Neuron (in vitro differentiated cells): ENCODE data around the gene ORC4.

Experiments
- H2AFZ ChIP-seq: one replicate; pipeline ENCODE4 v1.6.1; 2013; ENCODE audit warnings: low read depth, mild to moderate bottlenecking, inconsistent platforms, low read length, moderate library complexity
- H3K27me3 ChIP-seq: one replicate; pipeline ENCODE4 v1.6.1; 2013; ENCODE audit warnings: low read length; ENCODE audit not compliant: insufficient read depth
- H3K36me3 ChIP-seq: one replicate; pipeline ENCODE4 v1.6.1; 2013; ENCODE audit warnings: low read length; ENCODE audit not compliant: insufficient read depth
- H3K4me1 ChIP-seq: one replicate; pipeline ENCODE4 v1.6.1; 2013; ENCODE audit warnings: low read length; ENCODE audit not compliant: insufficient read depth
- H3K4me3 ChIP-seq: 2 replicates; pipeline ENCODE4 v1.5.1; 2013; ENCODE audit warnings: mild to moderate bottlenecking, low read length, moderate library complexity
- H3K9me3 ChIP-seq: one replicate; pipeline ENCODE4 v1.6.1; 2013; ENCODE audit warnings: low read length

The ORC4 gene

DNA sequence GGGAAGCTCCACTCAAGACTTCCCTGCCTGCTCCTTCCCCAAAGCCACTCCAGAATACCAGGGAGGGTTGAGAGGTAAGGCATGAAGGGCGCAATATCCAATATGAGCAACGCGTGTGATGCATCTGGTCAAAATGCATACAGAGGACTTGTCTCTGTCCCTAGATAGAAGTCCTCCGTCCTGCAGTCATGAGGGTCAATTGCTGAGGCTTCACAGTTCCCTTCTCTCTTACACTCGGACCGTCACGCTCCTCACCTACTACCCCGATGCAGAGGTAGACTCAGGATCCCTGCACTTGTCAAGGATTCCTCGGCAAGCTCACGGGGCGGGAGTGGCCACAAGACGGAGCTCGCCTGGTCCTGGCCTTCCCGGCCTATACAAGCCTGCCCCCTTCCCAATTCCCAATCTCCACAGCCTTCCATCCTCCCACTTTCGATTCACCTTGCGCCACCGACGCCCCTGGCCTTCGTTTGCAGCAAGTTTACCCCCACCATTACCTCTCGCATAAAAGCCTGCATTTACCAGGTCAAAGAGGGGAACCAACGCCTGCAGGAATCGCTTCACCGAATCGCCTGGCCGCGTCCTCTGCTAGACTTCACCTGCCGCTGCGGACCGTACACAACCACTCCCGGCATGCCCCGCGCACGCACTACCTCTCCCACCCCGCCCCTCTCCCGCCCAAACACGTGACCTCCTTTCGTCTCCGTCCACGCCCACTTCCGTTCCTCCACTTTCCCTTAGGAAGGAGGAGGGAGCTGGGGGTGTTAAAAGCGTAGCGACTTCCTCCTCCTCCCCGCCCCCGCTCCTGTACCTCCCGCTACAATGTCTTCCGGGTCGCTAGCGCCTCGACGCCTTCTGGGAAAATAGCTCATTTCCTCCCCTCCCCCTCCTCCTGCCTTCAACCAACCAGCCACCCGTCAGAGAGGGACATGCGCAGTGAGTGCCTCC is at the start of gene ORC4:
Gene ORC4 (minus strand): TSS at position 627 of the 948 bp plus-strand sequence. CDS start 44,779 bp downstream, outside the sequence.
- H3K4me3 ChIP-seq: peak within 1 kb of the TSS; percentile 65
- H2AFZ ChIP-seq: peak within 1 kb of the TSS; percentile 46
- no peaks in the 10 kb centered on the region for H3K36me3 ChIP-seq
- H3K27me3 ChIP-seq: no peaks in the 10 kb centered on the region
- H3K4me1 ChIP-seq: peaks cover 28% of the 10 kb centered on the region
- peaks cover 3% of the 10 kb centered on the region for H3K9me3 ChIP-seq

GRCh38 chr2:148067801-148068200 is 47.3 kb upstream of the ORC4 start:
- Histone ChIP-seq H3K4me1 (peaks cover 3% of the 10 kb centered on the region), H3K36me3 (no peaks in the 10 kb centered on the region), H3K27me3 (no peaks in the 10 kb centered on the region), H2AFZ (no peak overlapping the region), H3K4me3 (no peak overlapping the region), H3K9me3 (no peaks in the 10 kb centered on the region)

GRCh38 chr2:148065936-148066335 is 45.4 kb upstream of the ORC4 start:
- H3K9me3 ChIP-seq: no peaks in the 10 kb centered on the region
- H3K36me3 ChIP-seq: no peaks in the 10 kb centered on the region
- no peak overlapping the region for H2AFZ ChIP-seq
- peaks cover 3% of the 10 kb centered on the region for H3K4me1 ChIP-seq
- H3K4me3 ChIP-seq: no peak overlapping the region
- no peaks in the 10 kb centered on the region for H3K27me3 ChIP-seq

DNA sequence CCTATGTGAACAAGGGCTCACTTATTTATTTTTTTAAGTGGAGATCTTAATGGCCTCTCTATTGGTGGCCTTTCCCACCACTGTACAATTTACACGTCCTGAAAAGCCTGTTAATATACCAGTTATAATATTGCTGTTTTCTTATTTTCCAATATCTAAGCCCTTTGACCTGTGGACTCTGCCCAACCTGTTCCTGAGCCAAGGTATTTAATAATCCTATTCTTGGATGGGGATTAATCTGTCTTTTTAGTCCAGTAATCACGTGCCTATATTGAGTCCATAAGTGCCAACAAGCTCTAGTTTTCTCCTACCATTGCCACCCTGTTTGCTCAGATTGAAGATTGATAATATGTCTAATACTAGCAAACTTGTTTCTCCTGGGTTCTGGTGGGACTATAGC is 43.1 kb upstream of the ORC4 start:
- H3K9me3 ChIP-seq: no peaks in the 10 kb centered on the region
- H3K27me3 ChIP-seq: no peaks in the 10 kb centered on the region
- H3K4me3 ChIP-seq: no peak overlapping the region
- no peaks in the 10 kb centered on the region for H3K4me1 ChIP-seq
- H3K36me3 ChIP-seq: no peaks in the 10 kb centered on the region
- no peak overlapping the region for H2AFZ ChIP-seq

DNA sequence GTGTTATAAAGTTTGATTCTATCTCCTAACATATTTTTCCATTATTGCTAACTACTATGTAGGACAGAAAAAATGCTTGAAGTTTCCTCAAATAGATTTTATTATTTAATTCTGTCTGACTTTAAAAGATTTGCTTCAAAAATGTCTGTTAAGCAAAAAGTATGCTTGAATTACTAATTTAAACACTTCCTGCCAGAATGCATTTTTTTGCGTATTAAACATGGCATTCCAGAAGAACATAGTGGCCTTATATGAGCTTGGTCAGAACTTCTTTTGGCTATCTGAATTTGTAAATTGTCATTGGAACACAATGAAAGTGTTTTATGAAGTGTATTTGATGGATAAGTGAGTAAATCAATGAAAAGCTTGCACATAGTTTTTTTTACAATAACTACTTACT is 38.1 kb upstream of the ORC4 start:
- Histone ChIP-seq H3K4me1 (no peaks in the 10 kb centered on the region), H2AFZ (no peak overlapping the region), H3K36me3 (peaks cover 3% of the 10 kb centered on the region), H3K9me3 (no peaks in the 10 kb centered on the region), H3K4me3 (no peak overlapping the region), H3K27me3 (no peaks in the 10 kb centered on the region)

DNA sequence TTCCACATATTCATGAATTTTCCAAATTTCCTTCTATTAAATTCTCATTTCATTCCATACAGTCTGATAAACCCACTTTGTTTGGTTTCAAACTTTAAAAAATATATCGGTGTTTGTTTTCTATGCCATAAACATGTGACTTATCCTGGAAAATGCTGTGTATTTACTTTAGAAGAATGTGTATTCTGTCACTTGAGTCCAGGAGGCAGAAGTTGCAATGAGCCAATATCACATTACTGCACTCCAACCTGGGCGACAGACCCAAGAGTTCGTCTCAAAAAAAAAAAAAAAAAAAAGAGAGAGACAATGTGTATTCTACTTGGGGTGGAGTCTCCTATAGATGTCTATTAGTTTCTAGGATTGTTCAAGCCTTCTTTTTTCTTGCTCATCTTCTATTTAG is 32.1 kb upstream of the ORC4 start:
- Histone ChIP-seq H3K4me3 (no peak overlapping the region), H2AFZ (no peak overlapping the region), H3K4me1 (peaks cover 2% of the 10 kb centered on the region), H3K36me3 (peaks cover 3% of the 10 kb centered on the region), H3K9me3 (no peaks in the 10 kb centered on the region), H3K27me3 (no peaks in the 10 kb centered on the region)

GRCh38 chr2:148049284-148049683 is 28.7 kb upstream of the ORC4 start:
- Histone ChIP-seq H2AFZ (no peak overlapping the region), H3K27me3 (no peaks in the 10 kb centered on the region), H3K36me3 (no peaks in the 10 kb centered on the region), H3K4me3 (no peak overlapping the region), H3K4me1 (peaks cover 2% of the 10 kb centered on the region), H3K9me3 (no peaks in the 10 kb centered on the region)

DNA sequence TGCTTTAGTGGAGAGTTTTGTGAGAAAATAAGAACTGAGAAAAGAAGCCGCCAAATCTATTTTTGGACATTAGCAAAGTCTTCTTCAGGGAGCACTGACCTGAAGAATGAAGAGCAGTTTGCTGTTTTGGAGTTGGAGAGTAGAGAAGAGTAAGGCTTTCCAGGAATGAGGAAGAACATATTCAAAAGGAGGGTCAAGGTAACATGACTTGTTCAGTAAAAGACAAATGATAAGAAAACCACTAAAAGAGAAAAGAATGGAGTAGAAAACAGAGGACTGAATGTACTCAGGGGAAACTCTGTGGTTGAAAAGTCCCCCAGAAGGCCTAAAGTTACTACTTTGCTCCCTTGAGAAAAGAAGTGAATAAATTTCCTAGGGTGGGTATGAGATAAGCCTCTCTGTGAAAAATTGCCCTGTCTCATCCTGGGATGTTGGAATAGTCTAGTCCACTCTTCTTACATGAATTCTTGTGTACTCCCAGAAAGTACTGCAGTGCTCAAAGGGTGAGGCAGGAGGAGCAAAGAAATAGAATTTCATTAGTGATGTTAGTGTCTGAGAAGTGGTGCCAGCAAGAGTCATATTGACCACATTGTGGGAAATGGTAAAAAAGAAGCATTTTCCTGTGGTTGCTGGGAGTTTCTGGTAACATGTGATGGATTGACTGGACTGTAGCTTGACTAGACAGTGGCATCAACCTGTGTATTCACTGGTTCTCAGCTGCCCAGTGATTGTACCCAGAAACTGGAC is 28.1 kb upstream of the ORC4 start:
- Histone ChIP-seq H3K9me3 (no peaks in the 10 kb centered on the region), H2AFZ (no peak overlapping the region), H3K36me3 (no peaks in the 10 kb centered on the region), H3K27me3 (no peaks in the 10 kb centered on the region), H3K4me1 (peaks cover 2% of the 10 kb centered on the region), H3K4me3 (no peak overlapping the region)

DNA sequence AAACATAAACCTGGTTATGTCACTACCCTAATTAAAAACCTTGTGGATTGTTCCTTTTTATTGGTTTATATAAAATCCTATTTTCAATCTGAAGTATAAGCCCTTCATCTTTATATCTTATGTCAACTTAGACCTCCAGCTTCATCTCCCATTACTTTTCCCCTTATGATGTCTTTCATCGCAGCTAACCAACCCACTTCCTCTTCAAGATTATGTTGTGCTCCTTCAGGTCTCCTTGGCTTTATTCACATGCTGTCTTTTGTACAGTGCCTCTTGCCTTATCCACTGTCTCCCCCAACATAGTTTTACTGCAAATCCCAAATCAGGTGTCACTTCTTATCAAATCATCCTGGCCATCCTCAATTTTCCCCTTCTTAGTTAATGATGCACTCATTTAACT is 26.3 kb upstream of the ORC4 start:
- H3K27me3 ChIP-seq: no peaks in the 10 kb centered on the region
- no peaks in the 10 kb centered on the region for H3K9me3 ChIP-seq
- H3K36me3 ChIP-seq: no peaks in the 10 kb centered on the region
- H2AFZ ChIP-seq: no peak overlapping the region
- H3K4me1 ChIP-seq: peaks cover 2% of the 10 kb centered on the region
- no peak overlapping the region for H3K4me3 ChIP-seq

DNA sequence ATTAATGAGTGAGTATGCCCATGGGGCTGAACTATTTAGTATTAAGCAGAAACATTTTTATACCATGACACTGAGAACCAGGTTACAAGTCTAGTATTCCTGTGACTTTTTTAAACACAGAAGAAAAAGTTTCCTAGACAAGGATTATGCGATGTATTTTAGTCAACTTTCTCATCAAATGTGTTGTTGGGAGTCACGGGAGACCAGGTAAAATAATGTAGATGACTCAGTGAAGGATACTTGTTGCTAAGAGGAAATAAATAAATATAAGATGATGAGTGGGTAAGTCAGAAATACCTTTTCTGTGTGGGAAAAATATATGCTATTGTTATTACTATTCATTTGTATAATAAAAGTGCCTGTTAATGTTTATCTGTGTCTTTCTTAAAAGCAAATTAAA is 23.8 kb upstream of the ORC4 start:
- H2AFZ ChIP-seq: no peak overlapping the region
- H3K36me3 ChIP-seq: peaks cover 4% of the 10 kb centered on the region
- peaks cover 2% of the 10 kb centered on the region for H3K4me1 ChIP-seq
- H3K9me3 ChIP-seq: no peaks in the 10 kb centered on the region
- H3K27me3 ChIP-seq: no peaks in the 10 kb centered on the region
- H3K4me3 ChIP-seq: no peak overlapping the region

GRCh38 chr2:148042219-148042618 is 21.7 kb upstream of the ORC4 start:
- H3K9me3 ChIP-seq: no peaks in the 10 kb centered on the region
- no peaks in the 10 kb centered on the region for H3K27me3 ChIP-seq
- H3K4me1 ChIP-seq: no peaks in the 10 kb centered on the region
- H3K36me3 ChIP-seq: peaks cover 4% of the 10 kb centered on the region
- no peak overlapping the region for H2AFZ ChIP-seq
- H3K4me3 ChIP-seq: no peak overlapping the region

- Histone ChIP-seq H3K9me3 (no peaks in the 10 kb centered on the region), H3K36me3 (peaks cover 4% of the 10 kb centered on the region), H3K4me3 (no peak overlapping the region), H3K27me3 (no peaks in the 10 kb centered on the region), H3K4me1 (no peaks in the 10 kb centered on the region), H2AFZ (no peak overlapping the region)
Measured at GRCh38 chr2:148039783-148040182, 19.2 kb upstream of the ORC4 start.

GRCh38 chr2:148032215-148032614 is 11.7 kb upstream of the ORC4 start:
- Histone ChIP-seq H2AFZ (no peak overlapping the region), H3K4me3 (no peak overlapping the region), H3K4me1 (no peaks in the 10 kb centered on the region), H3K27me3 (no peaks in the 10 kb centered on the region), H3K36me3 (no peaks in the 10 kb centered on the region), H3K9me3 (no peaks in the 10 kb centered on the region)
